Gastrocnemius medialis (tissue), 4 donors: ENCODE measurements around the gene PIP5K1C. TPM values are rescaled to one million over a fixed set of nuclear protein-coding genes. Genes with fewer than 3 reads are reported as not detected.

Experiments
- ATAC-seq, 2 donors: fragments of 150-250 bp; one replicate each; pipeline ENCODE4 v1.9.1; 2016
- DNase-seq, 2 donors: peaks; one replicate each; pipeline ENCODE4 v3.0.0-alpha.2; 2019
- H3K27ac ChIP-seq, 4 donors: fragments of 200-600 bp; sonication (generic); 1 replicate in 1 of 4; 2 replicates in 3 of 4; pipeline ENCODE4 v1.5.1; 2016 to 2018; ENCODE audit warnings: mild to moderate bottlenecking in 2 of 4, moderate library complexity in 1 of 4
- H3K27me3 ChIP-seq, 3 donors: fragments of 200-600 bp; sonication (generic) in 2 of 3; 1 replicate in 1 of 3; 2 replicates in 2 of 3; pipeline versions ENCODE4 v1.5.1 to v1.6.0; 2016 to 2019; ENCODE audit warnings: mild to moderate bottlenecking in 1 of 3, moderate library complexity in 1 of 3
- H3K36me3 ChIP-seq, 2 donors: fragments of 200-600 bp; sonication (generic) in 1 of 2; one replicate each; pipeline ENCODE4 v1.5.1; 2017 to 2018
- H3K4me1 ChIP-seq, 2 donors: fragments of 200-600 bp; sonication (generic) in 1 of 2; one replicate each; pipeline ENCODE4 v1.5.1; 2016 to 2017; ENCODE audit warnings: mild to moderate bottlenecking in 2 of 2
- H3K4me3 ChIP-seq, 4 donors: fragments of 200-600 bp; sonication (generic) in 3 of 4; 1 replicate in 1 of 4; 2 replicates in 3 of 4; pipeline ENCODE4 v1.5.1; 2016 to 2019; ENCODE audit warnings: mild to moderate bottlenecking in 2 of 4
- H3K9me3 ChIP-seq, 3 donors: fragments of 200-600 bp; sonication (generic) in 2 of 3; 1 replicate in 1 of 3; 2 replicates in 2 of 3; pipeline ENCODE4 v1.5.1; 2016 to 2019
- CTCF ChIP-seq, 5 experiments: fragments of 450-650 bp in 3 of 5; fragments of 200-600 bp in 2 of 5; sonication (generic) in 2 of 5; IDR thresholded peaks in 4 of 5; conservative IDR thresholded peaks in 1 of 5; 1 replicate in 4 of 5; 2 replicates in 1 of 5; pipeline ENCODE4 v1.5.1; 2016 to 2019; ENCODE audit warnings: antibody characterized with exemption in 5 of 5, mild to moderate bottlenecking in 3 of 5, moderate library complexity in 3 of 5
- POLR2A ChIP-seq, 2 donors: fragments of 450-650 bp; IDR thresholded peaks; one replicate each; pipeline ENCODE4 v1.6.1; 2017; ENCODE audit warnings: antibody characterized with exemption in 2 of 2, mild to moderate bottlenecking in 2 of 2, moderate library complexity in 2 of 2
- in situ Hi-C, 4 donors: fragments of 200-750 bp; cut with MboI; loops; one replicate each; pipeline versions ENCODE4 v1.15.0 to v1.8.0; 2017; ENCODE audit warnings: low sequenced_read_pairs in 4 of 4
- intact Hi-C: fragments of 100-400 bp; cut with DNase I; formaldehyde crosslinking; loops from one replicate; pipeline ENCODE4 v1.15.1; 2023; ENCODE audit warnings: low total_unique reads
- total RNA-seq, 4 donors: library from RNA; depleted of rRNA; stranded (reverse); fragments of >200 nt; gene quantifications; one replicate each; pipeline versions ENCODE4 v1.1.0 to v1.2.3, GENCODE V29; 2016

Gene PIP5K1C
- total RNA-seq, 4 donors from 2014 or later = 8.2 to 18.0 (median 17.3) TPM

- Histone ChIP-seq H3K4me1 (no peaks in the 10 kb centered on the region), H3K36me3 (no peaks in the 10 kb centered on the region), H3K27ac (no peak overlapping the region), H3K27me3 (peaks cover 43 to 65% (median 47%) of the 10 kb centered on the region in 3 donors), H3K9me3 (no peaks in the 10 kb centered on the region), H3K4me3 (peak overlapping the region in 1 of 4 donors; percentile 21)
- intact Hi-C loops (no loop called here), in situ Hi-C loops (no loop called here)
- ATAC-seq (no peak), DNase-seq (peak in 1 of 2 donors; percentile 18)
- no peak for TF ChIP-seq CTCF (IDR thresholded peaks at IDR 0.05 in 4 of 5, conservative IDR thresholded peaks at IDR 0.05 in 1 of 5)
These were observed 21.0 kb upstream of the PIP5K1C start for GRCh38 chr19:3721131-3721886.

- DNase-seq = no peak
- H3K27me3 ChIP-seq = peaks cover 43 to 65% (median 47%) of the 10 kb centered on the region in 3 donors
- H3K36me3 ChIP-seq = no peaks in the 10 kb centered on the region
- H3K4me3 ChIP-seq = no peak overlapping the region
- H3K27ac ChIP-seq = no peak overlapping the region
- ATAC-seq = no peak
- no peaks in the 10 kb centered on the region for H3K9me3 ChIP-seq
- no peak for TF ChIP-seq CTCF (IDR thresholded peaks at IDR 0.05 in 4 of 5, conservative IDR thresholded peaks at IDR 0.05 in 1 of 5)
- TF ChIP-seq POLR2A (IDR thresholded peaks at IDR 0.05) = no peak
- no peaks in the 10 kb centered on the region for H3K4me1 ChIP-seq
- in situ Hi-C loops (no loop called here), intact Hi-C loops (no loop called here)
These were observed 20.2 kb upstream of the PIP5K1C start for GRCh38 chr19:3720349-3720917.

- Histone ChIP-seq H3K9me3 (no peaks in the 10 kb centered on the region), H3K4me3 (no peak overlapping the region), H3K27me3 (peaks cover 43 to 65% (median 43%) of the 10 kb centered on the region in 3 donors), H3K4me1 (no peaks in the 10 kb centered on the region), H3K36me3 (no peaks in the 10 kb centered on the region), H3K27ac (no peak overlapping the region)
- in situ Hi-C loops (no loop called here), intact Hi-C loops (no loop called here)
- DNase-seq = no peak
- no peak for TF ChIP-seq POLR2A (IDR thresholded peaks at IDR 0.05)
- no peak for TF ChIP-seq CTCF (IDR thresholded peaks at IDR 0.05 in 4 of 5, conservative IDR thresholded peaks at IDR 0.05 in 1 of 5)
- ATAC-seq = no peak
These were observed 19.6 kb upstream of the PIP5K1C start for GRCh38 chr19:3719868-3720267.

- no peak for DNase-seq
These were observed 15.9 kb upstream of the PIP5K1C start for GRCh38 chr19:3716147-3716668.

More at GRCh38 chr19:3716147-3716668, 15.9 kb upstream of the PIP5K1C start:
- ATAC-seq = no peak
- no peak overlapping the region for H3K27ac ChIP-seq
- H3K4me3 ChIP-seq = no peak overlapping the region
- TF ChIP-seq POLR2A (IDR thresholded peaks at IDR 0.05) (no peak), CTCF (IDR thresholded peaks at IDR 0.05 in 4 of 5, conservative IDR thresholded peaks at IDR 0.05 in 1 of 5) (no peak)
- in situ Hi-C loops (no loop called here), intact Hi-C loops (no loop called here)
- H3K9me3 ChIP-seq = no peaks in the 10 kb centered on the region
- no peaks in the 10 kb centered on the region for H3K36me3 ChIP-seq
- no peaks in the 10 kb centered on the region for H3K4me1 ChIP-seq
- peaks cover 16 to 35% (median 22%) of the 10 kb centered on the region in 3 donors for H3K27me3 ChIP-seq
